NCI-H128 (cell line): ENCODE results near the gene LRRC3B.
"Not testable (repeated sequence)": the region's sequence is repeated elsewhere in the genome, so short reads cannot be mapped to it uniquely, and the experiment has no call there.

Experiments used
- DNase-seq: peaks from one replicate; lab custom pipeline; 2025; ENCODE audit not compliant: unreplicated experiment; lab: John Stamatoyannopoulos, UW

LRRC3B gene

GRCh38 chr3:26622621-26623418 lies at the start of gene LRRC3B:
Gene LRRC3B, plus strand, starts transcription at chr3:26622772. Its CDS starts 86,901 bp downstream, at chr3:26709673.
- no peak for DNase-seq

DNA sequence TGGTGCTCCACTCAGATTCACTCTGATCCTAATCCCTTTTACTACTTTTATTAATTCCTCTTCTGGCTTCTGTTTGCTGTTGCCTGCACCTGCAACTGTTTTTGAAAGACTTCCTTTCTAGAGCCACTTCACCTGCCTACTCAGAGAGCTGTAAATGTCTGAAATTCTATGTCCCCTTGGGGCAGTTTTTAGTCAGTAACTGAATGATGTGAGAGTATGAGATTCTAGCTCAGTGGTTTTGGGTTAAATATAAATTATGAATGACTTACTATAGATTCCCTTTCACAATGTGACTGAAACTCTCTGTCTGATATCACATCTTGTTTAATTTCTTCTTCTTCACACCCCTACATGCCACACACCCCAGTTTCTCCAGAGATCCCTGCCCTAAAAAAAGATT lies 47.8 kb upstream of the LRRC3B start:
- DNase-seq, result no peak

GRCh38 chr3:26579116-26579515 lies 43.5 kb upstream of the LRRC3B start:
- DNase-seq, result no peak

DNA sequence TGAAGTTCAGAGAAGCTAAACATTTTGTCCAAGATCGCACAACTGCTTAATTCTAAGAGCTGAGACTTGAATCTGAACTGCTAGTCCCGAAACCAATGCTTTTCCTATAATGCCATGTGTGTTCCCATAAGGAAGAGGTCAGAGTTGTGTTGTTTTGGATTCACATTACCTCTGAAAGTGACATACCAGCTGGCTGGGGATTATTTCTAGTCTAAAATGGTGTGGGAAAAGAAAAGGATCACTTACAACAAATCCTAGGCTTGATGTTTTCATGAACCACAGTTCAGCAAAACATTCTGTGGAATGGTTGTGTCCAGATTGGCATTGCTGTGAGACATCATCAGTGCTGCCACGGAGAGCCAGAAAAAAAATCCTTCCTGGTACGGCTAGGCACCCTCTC lies 35.0 kb upstream of the LRRC3B start:
- DNase-seq, result no peak

DNA sequence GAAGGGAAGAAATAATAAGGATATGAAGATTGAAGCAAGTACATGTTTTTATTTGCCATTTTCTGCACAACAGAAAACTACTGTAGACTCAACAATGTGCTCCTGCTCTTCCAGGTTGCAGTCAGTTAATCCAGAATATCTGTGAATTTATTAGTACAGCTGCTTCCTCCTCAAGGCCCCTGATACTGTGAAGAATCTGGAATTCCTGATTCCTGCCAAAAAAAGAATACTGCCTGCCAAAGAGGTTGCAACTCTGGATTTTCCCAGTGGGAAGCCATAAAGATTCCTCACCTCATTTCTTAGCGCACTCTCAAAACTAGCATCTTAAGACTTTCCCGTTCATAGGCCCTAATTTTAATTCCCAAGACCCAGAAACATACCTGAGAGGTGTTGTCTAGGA lies 33.6 kb upstream of the LRRC3B start:
- no peak for DNase-seq

DNA sequence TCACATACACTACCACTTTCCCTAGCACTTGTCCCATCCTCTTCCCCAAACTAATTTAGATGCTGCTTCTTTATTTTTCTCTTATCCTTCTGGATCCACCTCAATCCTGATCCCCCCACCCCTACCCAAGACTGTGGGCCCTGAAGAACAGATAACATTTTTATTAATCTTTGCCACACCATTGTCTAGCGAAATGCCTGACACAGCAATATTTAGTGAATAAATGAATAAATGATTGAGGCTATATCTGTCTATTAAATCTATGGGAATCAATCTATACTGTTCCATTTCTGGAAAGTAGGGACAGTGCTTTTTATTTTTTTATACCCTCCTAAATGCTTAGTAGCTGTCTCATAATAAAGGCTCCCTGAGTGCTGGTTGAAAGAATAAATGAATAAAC lies 32.9 kb upstream of the LRRC3B start:
- DNase-seq, result no peak

DNA sequence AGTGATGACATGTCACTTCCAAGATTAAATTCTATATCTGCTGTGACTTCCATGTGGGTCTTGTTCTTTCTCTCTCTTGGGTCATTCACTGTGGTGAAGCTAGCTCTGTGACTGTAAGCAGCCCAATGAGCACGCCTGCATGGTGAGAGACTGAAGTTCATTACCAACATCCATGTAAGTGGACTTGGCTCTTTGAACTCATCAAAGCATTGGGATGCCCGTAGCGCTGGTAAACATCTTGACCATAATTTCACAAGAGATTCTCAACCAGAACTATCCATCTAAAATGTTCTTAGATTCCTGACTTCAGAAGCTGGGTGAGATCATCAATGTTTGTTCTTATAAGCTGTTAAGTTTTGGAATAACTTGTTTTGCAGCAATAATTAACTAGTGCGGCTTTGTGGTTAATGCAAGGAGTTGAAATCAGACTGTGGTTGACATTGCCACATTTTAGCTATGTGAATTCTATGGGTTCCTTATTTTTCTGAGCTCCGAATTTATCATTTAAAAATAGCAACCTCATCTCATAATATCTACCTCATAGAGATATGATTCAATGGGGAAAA lies 31.6 kb upstream of the LRRC3B start:
- no peak for DNase-seq

- DNase-seq, result no peak
Observed at GRCh38 chr3:26591926-26592325, 30.6 kb upstream of the LRRC3B start.

DNA sequence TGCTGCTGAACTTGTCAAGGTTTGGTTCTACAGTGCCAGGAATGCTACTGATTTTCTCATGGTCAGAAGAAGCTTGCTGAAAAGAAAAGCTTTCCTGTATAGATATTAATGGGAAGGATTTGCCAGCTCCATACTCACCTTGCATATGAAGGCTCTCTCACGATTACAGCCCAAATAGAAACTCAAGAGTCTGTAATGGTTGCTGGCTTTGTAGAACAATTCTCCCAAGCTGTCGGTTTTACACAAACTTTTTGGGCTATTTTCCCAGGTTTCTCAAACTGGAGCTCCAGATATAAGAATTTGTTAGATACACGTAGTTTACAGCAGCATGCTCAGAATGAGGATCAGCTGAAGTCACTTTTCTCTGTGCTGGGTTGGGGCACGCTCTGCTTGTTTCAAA lies 30.1 kb upstream of the LRRC3B start:
- no peak for DNase-seq

GRCh38 chr3:26596335-26596734 lies 26.2 kb upstream of the LRRC3B start:
- DNase-seq, result no peak

GRCh38 chr3:26603311-26603710 lies 19.3 kb upstream of the LRRC3B start:
- not testable (repeated sequence) for DNase-seq

DNA sequence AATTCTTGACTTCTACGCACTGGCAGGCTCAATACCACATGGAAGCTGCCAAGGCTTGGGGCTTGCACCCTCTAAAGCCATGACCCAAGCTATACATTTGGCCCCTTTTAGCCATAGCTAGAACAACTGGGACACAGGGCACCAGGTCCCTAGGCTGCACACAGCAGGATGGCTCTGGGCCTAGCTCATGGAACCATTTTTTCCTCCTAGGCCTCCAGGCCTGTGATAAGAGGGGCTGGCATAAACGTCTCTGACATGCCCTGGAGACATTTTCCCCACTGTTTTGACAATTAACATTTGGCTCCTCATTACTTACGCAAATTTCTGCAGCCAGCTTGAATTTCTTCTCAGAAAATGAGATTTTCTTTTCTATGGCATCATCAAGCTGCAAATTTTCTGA lies 18.8 kb upstream of the LRRC3B start:
- not testable (repeated sequence) for DNase-seq

DNA sequence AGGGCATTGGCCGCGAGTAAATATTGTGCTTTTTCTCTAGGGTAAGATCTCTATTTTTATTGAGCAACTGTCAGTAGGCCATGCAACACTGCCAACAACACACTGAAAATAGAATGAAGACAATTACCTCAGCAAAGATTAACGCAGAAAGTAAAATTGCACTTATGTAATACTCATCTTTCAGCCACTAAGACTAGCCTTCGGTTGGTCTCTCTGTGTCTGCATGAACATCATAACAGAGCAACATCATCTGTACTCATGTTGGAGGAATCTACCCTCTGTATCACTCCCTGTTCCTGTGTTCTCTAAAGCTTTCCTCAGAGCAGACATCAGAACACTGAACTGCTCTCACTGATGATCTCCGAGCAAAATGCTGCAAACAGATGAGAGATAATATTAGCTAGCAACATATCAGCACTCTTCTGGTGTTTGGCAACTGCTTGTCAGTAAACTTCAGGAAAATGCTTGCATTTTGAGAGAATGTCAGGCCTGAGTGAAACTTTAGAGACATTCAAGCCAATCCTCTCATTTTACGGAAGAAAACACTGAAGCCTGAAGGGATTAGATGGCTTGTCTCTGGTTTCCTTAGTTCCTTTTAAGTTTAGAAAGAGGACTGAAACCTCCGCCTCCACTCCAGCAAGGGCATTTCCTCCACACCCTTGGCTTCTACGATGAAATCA lies 8.4 kb upstream of the LRRC3B start:
- no peak for DNase-seq

DNA sequence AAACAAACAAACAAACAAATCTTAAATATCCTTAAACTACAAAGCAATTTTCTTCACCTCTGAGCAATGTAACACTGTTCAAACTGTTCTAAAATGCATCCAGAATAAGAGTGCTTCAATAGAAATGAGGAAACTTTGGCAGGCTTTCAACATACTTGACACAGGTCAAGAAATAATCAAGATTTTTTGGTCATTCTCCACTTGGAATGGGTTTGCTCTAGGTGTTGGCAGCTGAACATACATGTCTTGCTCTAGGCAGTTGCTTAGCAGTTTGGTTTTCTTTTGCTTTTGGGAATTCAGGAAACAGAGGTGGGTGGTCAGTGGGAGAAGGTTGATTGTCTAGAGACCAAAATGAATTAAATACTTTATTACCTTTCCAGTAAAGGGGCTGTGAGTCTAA lies 1.4 kb upstream of the LRRC3B start:
- no peak for DNase-seq

- no peak for DNase-seq
Observed at GRCh38 chr3:26621906-26622620, 509 bp upstream of the LRRC3B start.

DNA sequence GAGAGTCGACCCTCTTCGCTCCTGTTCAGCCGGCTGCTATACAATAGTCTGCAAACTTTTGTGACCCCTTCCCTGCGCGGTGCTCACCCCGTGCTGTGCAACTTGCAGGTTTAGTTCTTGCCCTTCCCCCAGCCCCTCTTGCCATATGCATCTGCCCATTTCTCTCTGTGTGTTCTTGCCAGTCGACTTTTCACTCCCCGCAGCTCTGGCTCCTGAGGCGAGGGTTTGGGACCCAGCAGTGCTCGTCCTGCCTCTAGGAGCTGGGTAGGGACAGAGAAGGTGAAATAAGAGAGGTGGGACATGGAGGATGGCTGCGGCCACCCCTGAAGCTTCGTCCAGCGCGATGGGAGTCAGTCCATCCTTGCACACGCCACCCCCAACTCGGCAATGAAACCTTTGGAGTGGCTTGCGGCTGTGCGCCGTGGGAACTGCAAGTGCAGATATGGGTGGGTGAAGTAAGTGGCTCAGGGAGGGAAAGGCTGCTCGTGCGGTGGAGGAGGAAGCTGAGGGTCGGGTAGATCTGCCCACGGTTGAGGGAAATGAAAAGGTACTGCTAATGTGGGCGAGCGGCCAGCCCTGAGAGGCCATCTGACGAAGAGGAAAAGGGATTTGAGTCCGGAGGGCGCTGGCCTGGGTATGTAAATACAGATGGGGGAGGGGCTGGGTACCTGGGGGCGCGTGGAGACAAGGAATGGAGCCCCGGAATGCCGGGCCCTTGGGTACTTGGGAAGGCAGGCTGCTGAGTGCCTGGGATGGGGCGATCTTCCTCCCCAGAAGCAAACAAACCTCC lies 1.0 kb downstream of the LRRC3B start:
- no peak for DNase-seq

DNA sequence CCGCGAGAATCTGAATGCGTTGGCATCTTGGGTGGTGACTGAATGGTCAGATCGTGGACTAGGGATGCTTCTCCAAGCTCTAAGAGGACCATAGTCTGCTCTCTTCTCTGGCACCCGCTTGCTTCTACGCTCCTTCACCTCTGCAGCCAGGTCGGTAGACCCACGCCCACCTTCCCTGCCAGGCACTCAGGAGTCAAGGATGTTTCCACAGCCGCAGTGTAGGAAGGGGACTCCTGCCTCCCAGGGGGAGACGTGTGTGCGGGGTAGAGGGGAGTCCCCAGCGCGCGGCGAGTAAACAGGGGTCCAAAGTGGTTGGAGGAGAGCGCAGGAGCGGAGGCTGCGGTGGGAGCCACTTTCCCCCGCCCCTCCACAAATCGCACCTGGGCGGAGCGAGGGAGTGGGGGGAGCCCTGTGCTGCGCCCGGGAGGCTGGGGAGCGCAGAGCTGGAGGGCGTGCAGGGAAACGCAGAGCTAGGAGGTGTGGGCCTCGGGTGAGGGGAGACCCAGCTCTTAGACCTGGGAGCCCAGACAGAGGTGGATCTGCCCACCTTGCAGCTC lies 1.7 kb downstream of the LRRC3B start:
- DNase-seq, result no peak

GRCh38 chr3:26625187-26625586 lies 2.6 kb downstream of the LRRC3B start:
- no peak for DNase-seq

GRCh38 chr3:26627080-26627479 lies 4.5 kb downstream of the LRRC3B start:
- DNase-seq, result no peak

DNA sequence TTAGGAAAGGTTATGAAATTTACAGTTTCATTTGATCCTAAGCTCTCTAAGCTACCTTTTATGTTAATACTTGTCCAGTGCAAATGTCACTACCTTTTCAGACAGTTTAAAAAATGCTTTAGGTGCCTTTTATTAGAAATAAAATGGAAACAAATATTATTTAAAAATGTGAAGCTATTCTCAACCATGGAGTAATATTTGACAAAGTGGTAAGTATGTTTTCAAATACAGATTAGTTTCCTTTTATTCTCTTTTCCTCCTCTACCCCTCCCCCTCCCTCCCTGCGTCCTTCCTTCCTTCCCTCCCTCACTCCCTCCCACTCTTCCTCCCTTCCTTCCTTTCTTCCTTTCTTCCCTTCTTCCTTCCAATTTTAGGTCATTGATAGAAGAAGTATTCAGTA lies 6.3 kb downstream of the LRRC3B start:
- no peak for DNase-seq
